Astrocyte (in vitro differentiated cells and primary cell): ENCODE data around the gene SPRED1.

Source experiments
- CTCF ChIP-seq: IDR thresholded peaks from 2 replicates; pipeline ENCODE4 v1.5.1; 2011; ENCODE audit warnings: low read depth, mild to moderate bottlenecking, inconsistent platforms, low read length, moderate library complexity; ENCODE audit not compliant: insufficient read depth
- EZH2 ChIP-seq: IDR thresholded peaks from 2 replicates; pipeline ENCODE4 v1.6.1; 2012; ENCODE audit warnings: mild to moderate bottlenecking, low read length, inconsistent platforms; ENCODE audit not compliant: insufficient read depth

- no peak for TF ChIP-seq CTCF
- TF ChIP-seq EZH2: no peak
Measured at GRCh38 chr15:38238311-38238710, 14.3 kb upstream of the SPRED1 start.
